AG09319 (cell line): ENCODE data around the gene IGF2BP3.

Source experiments
- DNase-seq: peaks from one replicate; pipeline ENCODE4 v3.0.0-alpha.2; 2010; ENCODE audit warnings: low read depth; ENCODE audit errors: extremely low read depth
- TF ChIP-seq, protein P1 (sequence below): IDR thresholded peaks from 2 replicates; pipeline ENCODE4 v1.5.1; 2011; ENCODE audit warnings: low read depth, mild to moderate bottlenecking, inconsistent platforms, low read length, moderate library complexity

IGF2BP3 gene

DNA sequence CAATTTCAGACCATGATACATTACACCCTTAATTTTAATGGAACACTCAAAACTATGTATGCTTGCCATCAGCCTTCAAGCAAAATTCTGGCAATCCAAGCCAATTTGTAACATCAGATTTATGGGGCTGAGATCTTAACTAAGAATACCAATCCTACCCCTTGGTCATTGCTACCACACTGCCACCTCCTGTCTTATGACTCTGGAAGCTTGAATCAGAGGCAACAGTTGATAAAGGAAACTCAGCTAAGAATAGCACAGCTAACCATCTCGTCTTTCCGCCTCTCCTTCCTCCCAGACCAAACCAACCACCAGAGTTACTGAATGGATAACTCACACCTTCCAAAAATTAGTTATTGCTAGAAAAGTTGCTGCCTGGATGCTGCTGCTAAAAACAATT is 7.4 kb downstream of the IGF2BP3 start:
- TF ChIP-seq, protein P1, sequence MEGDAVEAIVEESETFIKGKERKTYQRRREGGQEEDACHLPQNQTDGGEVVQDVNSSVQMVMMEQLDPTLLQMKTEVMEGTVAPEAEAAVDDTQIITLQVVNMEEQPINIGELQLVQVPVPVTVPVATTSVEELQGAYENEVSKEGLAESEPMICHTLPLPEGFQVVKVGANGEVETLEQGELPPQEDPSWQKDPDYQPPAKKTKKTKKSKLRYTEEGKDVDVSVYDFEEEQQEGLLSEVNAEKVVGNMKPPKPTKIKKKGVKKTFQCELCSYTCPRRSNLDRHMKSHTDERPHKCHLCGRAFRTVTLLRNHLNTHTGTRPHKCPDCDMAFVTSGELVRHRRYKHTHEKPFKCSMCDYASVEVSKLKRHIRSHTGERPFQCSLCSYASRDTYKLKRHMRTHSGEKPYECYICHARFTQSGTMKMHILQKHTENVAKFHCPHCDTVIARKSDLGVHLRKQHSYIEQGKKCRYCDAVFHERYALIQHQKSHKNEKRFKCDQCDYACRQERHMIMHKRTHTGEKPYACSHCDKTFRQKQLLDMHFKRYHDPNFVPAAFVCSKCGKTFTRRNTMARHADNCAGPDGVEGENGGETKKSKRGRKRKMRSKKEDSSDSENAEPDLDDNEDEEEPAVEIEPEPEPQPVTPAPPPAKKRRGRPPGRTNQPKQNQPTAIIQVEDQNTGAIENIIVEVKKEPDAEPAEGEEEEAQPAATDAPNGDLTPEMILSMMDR, result peak; percentile 57

DNA sequence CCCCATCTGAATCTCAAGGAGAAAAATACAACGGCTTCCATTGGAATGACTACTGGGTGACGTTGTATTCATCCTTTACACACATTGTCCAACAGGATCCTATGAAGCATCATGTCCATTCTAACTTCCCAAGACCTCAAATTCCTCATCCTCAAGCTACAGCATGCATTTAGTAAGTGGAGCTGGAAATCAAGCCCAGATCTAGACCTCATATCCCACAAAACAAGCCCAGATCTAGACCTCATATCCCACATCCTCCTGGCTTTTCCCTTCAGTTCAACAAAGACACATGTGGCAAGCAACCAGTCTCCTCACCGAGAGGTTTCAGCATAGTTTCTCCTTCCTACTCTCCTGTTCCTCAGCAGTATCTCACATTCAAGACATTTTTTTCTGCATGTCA is 12.2 kb downstream of the IGF2BP3 start:
- no peak for DNase-seq
- TF ChIP-seq, protein P1, result no peak

More for the DNA sequence above, 7.4 kb downstream of the IGF2BP3 start:
- no peak for DNase-seq

DNA sequence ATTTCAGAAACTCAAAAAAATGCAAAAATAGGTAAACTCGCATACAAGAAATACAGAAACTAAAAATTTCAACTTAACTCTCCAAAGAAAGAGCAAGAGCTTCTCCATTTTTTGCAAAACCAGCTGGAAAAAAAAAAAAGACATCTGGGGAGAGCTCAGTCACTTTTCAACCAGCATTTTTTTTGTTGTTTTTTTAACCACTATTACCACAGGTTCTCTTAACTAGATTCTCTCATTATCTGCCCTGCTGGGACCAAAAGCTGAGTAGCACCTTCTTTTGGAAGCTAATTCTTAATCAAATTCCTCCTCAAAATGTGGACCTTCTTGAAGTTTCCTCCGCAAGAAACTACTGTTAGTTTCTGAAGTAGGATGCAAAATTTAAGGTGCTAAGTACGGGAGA is 14.2 kb downstream of the IGF2BP3 start:
- TF ChIP-seq, protein P1, result no peak
- no peak for DNase-seq

DNA sequence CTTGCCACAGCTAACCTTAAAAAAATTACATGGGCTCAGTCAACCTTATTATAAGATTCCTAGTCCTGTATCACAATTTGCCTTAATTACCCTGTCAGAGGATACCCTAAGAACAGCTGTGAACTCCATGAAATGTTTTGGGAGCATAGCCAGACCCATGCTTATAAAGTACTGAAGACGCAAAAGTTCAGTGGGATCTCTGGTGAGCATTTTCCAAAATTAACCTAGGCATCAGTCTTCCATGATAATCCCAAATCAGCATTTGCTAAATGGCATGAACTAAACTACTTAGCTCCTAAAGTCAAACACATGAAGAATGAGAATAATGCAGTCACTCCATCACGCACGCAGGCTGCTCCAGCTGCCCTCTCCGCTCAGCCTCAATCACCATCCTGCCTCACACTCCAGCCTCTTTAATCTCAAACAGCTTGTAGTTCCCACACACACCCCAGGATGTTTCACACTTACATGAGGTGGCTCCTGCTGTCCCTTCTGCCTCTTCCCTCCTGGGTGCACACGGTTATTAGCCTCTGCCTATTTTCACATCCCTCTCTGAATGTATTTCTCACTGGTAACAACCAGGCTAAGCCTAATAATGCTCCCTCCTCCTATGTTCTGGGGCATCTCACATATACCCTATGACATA is 15.3 kb downstream of the IGF2BP3 start:
- TF ChIP-seq, protein P1, result no peak
- no peak for DNase-seq

DNA sequence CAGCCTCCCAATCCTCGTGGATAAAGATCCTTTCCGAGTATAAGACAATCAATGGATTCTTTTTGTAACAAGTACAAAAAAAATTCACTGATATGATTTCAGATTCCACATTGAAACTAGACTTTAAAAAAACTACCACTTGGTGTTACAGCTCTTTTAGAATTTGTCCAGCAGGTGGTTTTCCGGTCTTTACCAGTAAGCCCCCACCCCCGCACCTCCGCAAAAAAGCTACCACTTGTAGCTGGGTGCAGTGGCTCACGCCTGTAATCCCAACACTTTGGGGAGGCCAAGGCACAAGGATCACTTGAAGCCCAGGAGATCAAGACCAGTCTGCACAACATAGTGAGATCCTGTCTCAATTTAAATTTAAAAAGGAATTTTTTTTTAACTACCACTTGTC is 19.8 kb downstream of the IGF2BP3 start:
- DNase-seq, result no peak
- TF ChIP-seq, protein P1, result no peak

DNA sequence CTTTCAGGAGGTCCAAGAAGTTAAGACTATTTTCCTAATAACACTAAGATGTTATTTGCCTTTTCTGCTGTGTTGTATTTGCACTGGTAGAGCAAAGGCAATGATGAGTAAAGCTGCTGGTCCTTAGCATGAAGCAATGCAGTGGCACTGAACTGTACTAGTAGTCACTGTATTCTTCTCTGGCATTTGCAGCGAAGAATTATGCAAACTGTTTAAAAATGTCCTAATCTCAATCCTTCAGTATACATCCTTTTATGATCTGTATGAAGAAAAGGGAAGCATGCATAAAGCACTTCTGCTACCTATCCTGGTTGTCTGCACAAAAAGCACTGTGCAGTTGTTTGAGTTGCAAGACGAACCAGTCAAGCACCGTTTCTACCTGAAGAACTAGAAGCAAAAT is 20.4 kb downstream of the IGF2BP3 start:
- no peak for DNase-seq

DNA sequence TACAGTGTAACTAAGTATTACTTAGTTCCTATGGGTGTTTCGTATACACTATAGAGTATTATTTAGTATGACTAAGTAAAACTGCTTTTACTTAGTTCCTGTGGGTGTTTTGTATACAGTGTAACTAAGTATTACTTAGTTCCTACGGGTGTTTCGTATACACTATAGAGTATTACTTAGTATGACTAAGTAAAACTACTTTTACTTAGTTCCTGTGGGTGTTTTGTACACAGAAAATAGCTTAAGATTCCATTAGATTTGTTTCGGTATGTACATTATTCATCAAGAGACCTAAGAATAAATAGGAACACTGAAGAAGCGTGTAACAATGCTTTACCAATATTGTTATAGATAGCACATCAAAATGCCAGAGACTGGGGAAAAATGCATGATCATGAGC is 25.0 kb downstream of the IGF2BP3 start:
- DNase-seq, result no peak
- TF ChIP-seq, protein P1, result no peak

More for the DNA sequence above, 20.4 kb downstream of the IGF2BP3 start:
- TF ChIP-seq, protein P1, result no peak
